ENCODE data around the gene TMEM61.

The TMEM61 gene

GRCh38 chr1:54987919-54988705, 7.7 kb downstream of the TMEM61 start:
- no peaks in the 10 kb centered on the region for H3K4me1 ChIP-seq (ENCODE audit: control insufficient read depth, insufficient read depth, low read length)
- no peak overlapping the region for H3K4me3 ChIP-seq (ENCODE audit: low read depth, low read length)
- no peaks in the 10 kb centered on the region for H3K9me3 ChIP-seq (ENCODE audit: control insufficient read depth, insufficient read depth, low read length)
- H3K27me3 ChIP-seq (ENCODE audit: control insufficient read depth, insufficient read depth, low read length), result no peaks in the 10 kb centered on the region
- no peaks in the 10 kb centered on the region for H3K36me3 ChIP-seq (ENCODE audit: control insufficient read depth, insufficient read depth, low read length)
- H3K9ac ChIP-seq (ENCODE audit: low read depth, low read length), result no peak overlapping the region

- H3K9ac ChIP-seq (ENCODE audit: low read depth, low read length), result no peak overlapping the region
- no peak overlapping the region for H3K4me3 ChIP-seq (ENCODE audit: low read depth, low read length)
- peaks cover under 1% of the 10 kb centered on the region for H3K27me3 ChIP-seq (ENCODE audit: control insufficient read depth, insufficient read depth, low read length)
- H3K4me1 ChIP-seq (ENCODE audit: control insufficient read depth, insufficient read depth, low read length), result no peaks in the 10 kb centered on the region
- no peaks in the 10 kb centered on the region for H3K9me3 ChIP-seq (ENCODE audit: control insufficient read depth, insufficient read depth, low read length)
- no peaks in the 10 kb centered on the region for H3K36me3 ChIP-seq (ENCODE audit: control insufficient read depth, insufficient read depth, low read length)
Observed at GRCh38 chr1:54988975-54989374, 8.5 kb downstream of the TMEM61 start.

- no peaks in the 10 kb centered on the region for H3K36me3 ChIP-seq (ENCODE audit: control insufficient read depth, insufficient read depth, low read length)
Observed at GRCh38 chr1:54989473-54989872, 9.0 kb downstream of the TMEM61 start.

GRCh38 chr1:54989968-54990810, 9.8 kb downstream of the TMEM61 start:
- Histone ChIP-seq H3K4me3 (ENCODE audit: low read depth, low read length) (no peak overlapping the region), H3K9me3 (ENCODE audit: control insufficient read depth, insufficient read depth, low read length) (no peaks in the 10 kb centered on the region), H3K27me3 (ENCODE audit: control insufficient read depth, insufficient read depth, low read length) (peaks cover 4% of the 10 kb centered on the region), H3K4me1 (ENCODE audit: control insufficient read depth, insufficient read depth, low read length) (peaks cover 4% of the 10 kb centered on the region), H3K9ac (ENCODE audit: low read depth, low read length) (no peak overlapping the region), H3K36me3 (ENCODE audit: control insufficient read depth, insufficient read depth, low read length) (no peaks in the 10 kb centered on the region)

More at GRCh38 chr1:54989473-54989872, 9.0 kb downstream of the TMEM61 start:
- Histone ChIP-seq H3K9ac (ENCODE audit: low read depth, low read length) (no peak overlapping the region), H3K27me3 (ENCODE audit: control insufficient read depth, insufficient read depth, low read length) (peaks cover 4% of the 10 kb centered on the region), H3K4me1 (ENCODE audit: control insufficient read depth, insufficient read depth, low read length) (no peaks in the 10 kb centered on the region), H3K4me3 (ENCODE audit: low read depth, low read length) (no peak overlapping the region), H3K9me3 (ENCODE audit: control insufficient read depth, insufficient read depth, low read length) (no peaks in the 10 kb centered on the region)

GRCh38 chr1:54990916-54991315, 10.5 kb downstream of the TMEM61 start:
- no peaks in the 10 kb centered on the region for H3K36me3 ChIP-seq (ENCODE audit: control insufficient read depth, insufficient read depth, low read length)
- H3K4me3 ChIP-seq (ENCODE audit: low read depth, low read length), result no peak overlapping the region
- H3K9ac ChIP-seq (ENCODE audit: low read depth, low read length), result no peak overlapping the region
- peaks cover 7% of the 10 kb centered on the region for H3K4me1 ChIP-seq (ENCODE audit: control insufficient read depth, insufficient read depth, low read length)
- peaks cover 4% of the 10 kb centered on the region for H3K27me3 ChIP-seq (ENCODE audit: control insufficient read depth, insufficient read depth, low read length)
- H3K9me3 ChIP-seq (ENCODE audit: control insufficient read depth, insufficient read depth, low read length), result no peaks in the 10 kb centered on the region

DNA sequence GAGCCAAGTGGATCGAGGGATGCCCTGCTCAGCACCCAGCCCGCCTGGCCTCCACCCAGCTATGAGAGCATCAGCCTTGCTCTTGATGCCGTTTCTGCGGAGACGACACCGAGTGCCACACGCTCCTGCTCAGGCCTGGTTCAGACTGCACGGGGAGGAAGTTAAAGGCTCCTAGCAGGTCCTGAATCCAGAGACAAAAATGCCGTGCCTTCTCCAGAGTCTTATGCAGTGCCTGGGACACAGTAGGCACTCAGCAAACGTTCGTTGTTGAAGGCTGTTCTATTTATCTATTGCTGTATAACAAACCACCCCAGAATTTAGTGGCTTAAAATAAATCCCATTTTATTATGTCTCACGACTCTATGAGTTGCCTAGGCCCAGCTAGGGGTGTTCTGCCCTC, 11.5 kb downstream of the TMEM61 start:
- H3K27me3 ChIP-seq (ENCODE audit: control insufficient read depth, insufficient read depth, low read length), result peaks cover 12% of the 10 kb centered on the region
- no peak overlapping the region for H3K4me3 ChIP-seq (ENCODE audit: low read depth, low read length)
- H3K36me3 ChIP-seq (ENCODE audit: control insufficient read depth, insufficient read depth, low read length), result no peaks in the 10 kb centered on the region
- no peak overlapping the region for H3K9ac ChIP-seq (ENCODE audit: low read depth, low read length)
- no peaks in the 10 kb centered on the region for H3K9me3 ChIP-seq (ENCODE audit: control insufficient read depth, insufficient read depth, low read length)
- H3K4me1 ChIP-seq (ENCODE audit: control insufficient read depth, insufficient read depth, low read length), result peaks cover 7% of the 10 kb centered on the region

GRCh38 chr1:54993140-54993539, 12.7 kb downstream of the TMEM61 start:
- Histone ChIP-seq H3K4me1 (ENCODE audit: control insufficient read depth, insufficient read depth, low read length) (peaks cover 11% of the 10 kb centered on the region), H3K27me3 (ENCODE audit: control insufficient read depth, insufficient read depth, low read length) (peaks cover 23% of the 10 kb centered on the region), H3K9ac (ENCODE audit: low read depth, low read length) (no peak overlapping the region), H3K36me3 (ENCODE audit: control insufficient read depth, insufficient read depth, low read length) (no peaks in the 10 kb centered on the region), H3K9me3 (ENCODE audit: control insufficient read depth, insufficient read depth, low read length) (no peaks in the 10 kb centered on the region), H3K4me3 (ENCODE audit: low read depth, low read length) (no peak overlapping the region)

- no peaks in the 10 kb centered on the region for H3K36me3 ChIP-seq (ENCODE audit: control insufficient read depth, insufficient read depth, low read length)
- H3K4me3 ChIP-seq (ENCODE audit: low read depth, low read length), result no peak overlapping the region
- peaks cover 11% of the 10 kb centered on the region for H3K4me1 ChIP-seq (ENCODE audit: control insufficient read depth, insufficient read depth, low read length)
- no peaks in the 10 kb centered on the region for H3K9me3 ChIP-seq (ENCODE audit: control insufficient read depth, insufficient read depth, low read length)
- H3K27me3 ChIP-seq (ENCODE audit: control insufficient read depth, insufficient read depth, low read length), result peaks cover 36% of the 10 kb centered on the region
- H3K9ac ChIP-seq (ENCODE audit: low read depth, low read length), result no peak overlapping the region
Observed at GRCh38 chr1:54994355-54994990, 14.0 kb downstream of the TMEM61 start.

DNA sequence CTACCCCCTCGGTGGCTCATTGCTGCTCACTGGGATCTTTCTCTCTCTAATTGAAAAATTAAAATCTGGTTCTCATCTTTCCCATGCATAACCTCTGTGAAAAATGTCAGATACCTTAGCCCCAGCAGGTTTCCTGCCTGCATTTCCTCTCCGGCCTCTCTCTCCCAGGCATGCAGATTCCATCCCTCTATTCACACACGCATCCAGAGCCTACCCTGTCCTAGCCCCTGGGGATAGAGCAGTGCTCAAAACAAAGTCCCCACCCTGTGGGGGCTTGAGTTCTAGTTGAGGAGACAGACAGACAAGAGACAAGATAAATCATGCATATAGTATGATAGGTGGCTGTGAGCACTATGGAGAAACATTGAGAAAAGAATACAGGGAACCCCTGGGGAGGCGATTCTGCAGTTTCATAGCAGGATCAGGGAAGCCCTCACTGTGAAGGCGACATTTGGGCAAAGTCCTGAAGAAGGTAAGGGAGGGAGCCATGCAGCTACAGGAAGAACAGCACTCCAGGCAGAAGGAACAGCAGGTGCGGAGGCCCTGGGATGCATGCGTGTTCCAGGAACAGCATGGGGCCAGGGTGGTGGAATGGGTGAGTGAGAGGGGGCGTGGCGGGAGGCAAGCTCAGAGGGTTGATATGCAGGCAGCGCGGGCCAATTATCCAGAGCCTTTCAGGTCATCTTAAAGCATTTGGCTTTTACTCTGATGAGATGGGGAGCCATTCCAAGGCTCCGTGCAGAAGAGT, 14.8 kb downstream of the TMEM61 start:
- H3K36me3 ChIP-seq (ENCODE audit: control insufficient read depth, insufficient read depth, low read length), result no peaks in the 10 kb centered on the region
- H3K9ac ChIP-seq (ENCODE audit: low read depth, low read length), result no peak overlapping the region
- peaks cover 42% of the 10 kb centered on the region for H3K27me3 ChIP-seq (ENCODE audit: control insufficient read depth, insufficient read depth, low read length)
- peaks cover 11% of the 10 kb centered on the region for H3K4me1 ChIP-seq (ENCODE audit: control insufficient read depth, insufficient read depth, low read length)
- H3K4me3 ChIP-seq (ENCODE audit: low read depth, low read length), result no peak overlapping the region
- no peaks in the 10 kb centered on the region for H3K9me3 ChIP-seq (ENCODE audit: control insufficient read depth, insufficient read depth, low read length)

- Histone ChIP-seq H3K9me3 (ENCODE audit: control insufficient read depth, insufficient read depth, low read length) (no peaks in the 10 kb centered on the region), H3K36me3 (ENCODE audit: control insufficient read depth, insufficient read depth, low read length) (no peaks in the 10 kb centered on the region), H3K27me3 (ENCODE audit: control insufficient read depth, insufficient read depth, low read length) (peaks cover 46% of the 10 kb centered on the region), H3K4me3 (ENCODE audit: low read depth, low read length) (no peak overlapping the region), H3K4me1 (ENCODE audit: control insufficient read depth, insufficient read depth, low read length) (peaks cover 11% of the 10 kb centered on the region), H3K9ac (ENCODE audit: low read depth, low read length) (no peak overlapping the region)
Observed at GRCh38 chr1:54995835-54996234, 15.4 kb downstream of the TMEM61 start.

- H3K4me1 ChIP-seq (ENCODE audit: control insufficient read depth, insufficient read depth, low read length), result peaks cover 11% of the 10 kb centered on the region
- H3K9ac ChIP-seq (ENCODE audit: low read depth, low read length), result no peak overlapping the region
- H3K36me3 ChIP-seq (ENCODE audit: control insufficient read depth, insufficient read depth, low read length), result no peaks in the 10 kb centered on the region
- H3K27me3 ChIP-seq (ENCODE audit: control insufficient read depth, insufficient read depth, low read length), result peaks cover 51% of the 10 kb centered on the region
- no peaks in the 10 kb centered on the region for H3K9me3 ChIP-seq (ENCODE audit: control insufficient read depth, insufficient read depth, low read length)
- peak overlapping the region; percentile 54 for H3K4me3 ChIP-seq (ENCODE audit: low read depth, low read length)
Observed at GRCh38 chr1:54996359-54996868, 16.0 kb downstream of the TMEM61 start.

All from iPS-15b (cell line).